Small intestine (tissue), 7 donors: Measurements from ENCODE around the gene CDK14. TPM values are rescaled to one million over a fixed set of nuclear protein-coding genes. Genes with fewer than 3 reads are reported as not detected.
"Not testable (repeated sequence)": the region's sequence is repeated elsewhere in the genome, so short reads cannot be mapped to it uniquely, and the experiment has no call there.

Source experiments
- DNase-seq, 2 donors: peaks; one replicate each; pipeline versions ENCODE4 v3.0.0 to v3.0.0-alpha.2; 2013
- FAIRE-seq: peaks from 2 replicates; lab custom pipeline; 2012; peaks lifted over from hg19 to GRCh38; lab: Jason Lieb, UNC
- H3K27ac ChIP-seq, 3 donors: one replicate each; pipeline ENCODE4 v1.5.1; 2013; ENCODE audit warnings: low read length in 2 of 3, mild to moderate bottlenecking in 2 of 3, control low read depth in 1 of 3, inconsistent platforms in 1 of 3, low read depth in 1 of 3, moderate library complexity in 1 of 3
- H3K27me3 ChIP-seq, 3 donors: one replicate each; pipeline ENCODE4 v1.6.1; 2013; ENCODE audit warnings: low read length in 3 of 3, inconsistent platforms in 1 of 3; ENCODE audit not compliant: control insufficient read depth in 3 of 3, insufficient read depth in 3 of 3
- H3K36me3 ChIP-seq, 3 donors: one replicate each; pipeline ENCODE4 v1.6.1; 2013; ENCODE audit warnings: low read length in 3 of 3, inconsistent platforms in 1 of 3, low read depth in 1 of 3, mild to moderate bottlenecking in 1 of 3, moderate library complexity in 1 of 3; ENCODE audit not compliant: control insufficient read depth in 3 of 3, insufficient read depth in 2 of 3
- H3K4me1 ChIP-seq, 3 donors: one replicate each; pipeline ENCODE4 v1.6.1; 2013; ENCODE audit warnings: low read length in 2 of 3, inconsistent platforms in 1 of 3, low read depth in 1 of 3, mild to moderate bottlenecking in 1 of 3, moderate library complexity in 1 of 3; ENCODE audit not compliant: control insufficient read depth in 3 of 3, insufficient read depth in 2 of 3
- H3K4me3 ChIP-seq, 3 donors: one replicate each; pipeline ENCODE4 v1.5.1; 2013; ENCODE audit warnings: low read length in 3 of 3, control low read depth in 1 of 3, inconsistent platforms in 1 of 3, low read depth in 1 of 3, mild to moderate bottlenecking in 1 of 3, moderate library complexity in 1 of 3
- H3K9me3 ChIP-seq, 2 donors: one replicate each; pipeline ENCODE4 v1.6.1; 2013; ENCODE audit warnings: low read depth in 1 of 2, low read length in 1 of 2; ENCODE audit not compliant: control insufficient read depth in 2 of 2, insufficient read depth in 1 of 2
- WGBS, 3 donors: extraction: QIAGEN DNeasy Blood & Tissue Kit; methylation state at CpG; one replicate each; pipeline ENCODE4 v1.1.7; 2013; 5-methylcytosine and 5-hydroxymethylcytosine counted together
- polyA plus RNA-seq, 4 donors: library from polyadenylated mRNA; stranded (reverse) in 3 of 4; unstranded in 1 of 4; fragments of 200-250 nt in 3 of 4; fragments of 120-200 nt in 1 of 4; gene quantifications; one replicate each; pipeline versions ENCODE4 v1.2.1 to v1.2.3, GENCODE V29; 2013
- donor health status: healthy with polysubstance abuse.
- donor health status: control.
- donor health status: control.
- donor health status: Bipolar disorder and iron deficiency.
- donor health status: healthy.

Gene CDK14
- polyA plus RNA-seq, 4 donors = 1.1 to 6.3 (median 2.0) TPM; not detected in 1

GRCh38 chr7:90723866-90724265 lies 127.7 kb downstream of the CDK14 start:
- peaks cover 2 to 44% (median 9%) of the 10 kb centered on the region in 3 donors for H3K4me1 ChIP-seq
- no peak overlapping the region for H3K27ac ChIP-seq
- no peak for FAIRE-seq
- DNase-seq = no peak
- H3K36me3 ChIP-seq = no peaks in the 10 kb centered on the region
- no peak overlapping the region for H3K4me3 ChIP-seq
- no peaks in the 10 kb centered on the region for H3K9me3 ChIP-seq
- H3K27me3 ChIP-seq = no peaks in the 10 kb centered on the region

GRCh38 chr7:90726120-90726519 lies 130.0 kb downstream of the CDK14 start:
- H3K27ac ChIP-seq = peak overlapping the region in 1 of 3 donors; percentile 42
- H3K27me3 ChIP-seq = no peaks in the 10 kb centered on the region
- no peaks in the 10 kb centered on the region for H3K36me3 ChIP-seq
- 31 to 50% (median 48%) methylated on average over 2 of the region's 2 CpGs for WGBS, 3 donors
- peaks cover 0 to 28% (median 9%) of the 10 kb centered on the region in 3 donors for H3K4me1 ChIP-seq
- H3K9me3 ChIP-seq = no peaks in the 10 kb centered on the region
- H3K4me3 ChIP-seq = no peak overlapping the region
- FAIRE-seq (no peak), DNase-seq (no peak)

GRCh38 chr7:90726623-90727022 lies 130.5 kb downstream of the CDK14 start:
- no peaks in the 10 kb centered on the region for H3K9me3 ChIP-seq

GRCh38 chr7:90727412-90727811 lies 131.3 kb downstream of the CDK14 start:
- H3K27ac ChIP-seq = no peak overlapping the region
- DNase-seq (no peak), FAIRE-seq (no peak)
- no peak overlapping the region for H3K4me3 ChIP-seq
- peaks cover 0 to 16% (median 3%) of the 10 kb centered on the region in 3 donors for H3K4me1 ChIP-seq
- no peaks in the 10 kb centered on the region for H3K27me3 ChIP-seq
- no peaks in the 10 kb centered on the region for H3K36me3 ChIP-seq
- H3K9me3 ChIP-seq = peaks cover 0 to 5% of the 10 kb centered on the region in 2 donors

More at GRCh38 chr7:90726623-90727022, 130.5 kb downstream of the CDK14 start:
- WGBS, 3 donors = 20 to 30% (median 25%) methylated on average over 3 of the region's 3 CpGs
- H3K36me3 ChIP-seq = no peaks in the 10 kb centered on the region
- DNase-seq (peak; percentile 34 to 44), FAIRE-seq (no peak)
- no peak overlapping the region for H3K4me3 ChIP-seq
- H3K4me1 ChIP-seq = peaks cover 0 to 23% (median 5%) of the 10 kb centered on the region in 3 donors
- H3K27me3 ChIP-seq = no peaks in the 10 kb centered on the region
- peak overlapping the region in 2 of 3 donors; percentile 42 to 72 for H3K27ac ChIP-seq

GRCh38 chr7:90728568-90728967 lies 132.4 kb downstream of the CDK14 start:
- H3K9me3 ChIP-seq = peaks cover 0 to 8% of the 10 kb centered on the region in 2 donors
- FAIRE-seq (no peak), DNase-seq (no peak)
- no peaks in the 10 kb centered on the region for H3K27me3 ChIP-seq
- WGBS, 3 donors = 85 to 87% (median 87%) methylated on average over 2 of the region's 2 CpGs
- no peak overlapping the region for H3K4me3 ChIP-seq
- no peak overlapping the region for H3K27ac ChIP-seq
- H3K4me1 ChIP-seq = peaks cover 0 to 13% (median 3%) of the 10 kb centered on the region in 3 donors
- no peaks in the 10 kb centered on the region for H3K36me3 ChIP-seq

- peaks cover 0 to 15% of the 10 kb centered on the region in 2 donors for H3K9me3 ChIP-seq
- H3K36me3 ChIP-seq = peaks cover 0 to 11% (median 0%) of the 10 kb centered on the region in 3 donors
- H3K27me3 ChIP-seq, H3K4me3 ChIP-seq, FAIRE-seq, DNase-seq, H3K27ac ChIP-seq, H3K4me1 ChIP-seq: not testable (repeated sequence)
- 89 to 95% (median 92%) methylated on average over 20 of the region's 20 CpGs for WGBS, 3 donors
Observed at GRCh38 chr7:90735611-90736280, 139.6 kb downstream of the CDK14 start.

GRCh38 chr7:90736316-90736715 lies 140.2 kb downstream of the CDK14 start:
- Histone ChIP-seq H3K4me1 (no peaks in the 10 kb centered on the region), H3K27ac (no peak overlapping the region), H3K27me3 (no peaks in the 10 kb centered on the region), H3K9me3 (peaks cover 0 to 15% of the 10 kb centered on the region in 2 donors), H3K36me3 (peaks cover 0 to 11% (median 0%) of the 10 kb centered on the region in 3 donors), H3K4me3 (no peak overlapping the region)
- 81 to 86% (median 85%) methylated on average over 2 of the region's 2 CpGs for WGBS, 3 donors
- DNase-seq = no peak
- FAIRE-seq = no peak

- H3K27me3 ChIP-seq = no peaks in the 10 kb centered on the region
- FAIRE-seq = no peak
- peaks cover 0 to 11% (median 0%) of the 10 kb centered on the region in 3 donors for H3K36me3 ChIP-seq
- H3K4me1 ChIP-seq = no peaks in the 10 kb centered on the region
- no peak overlapping the region for H3K4me3 ChIP-seq
- 42 to 60% (median 43%) methylated on average over 4 of the region's 4 CpGs for WGBS, 3 donors
- H3K27ac ChIP-seq = peak overlapping the region in 1 of 3 donors; percentile 66
- peak in 1 of 2 donors; percentile 39 for DNase-seq
- H3K9me3 ChIP-seq = peaks cover 0 to 10% of the 10 kb centered on the region in 2 donors
Observed at GRCh38 chr7:90736968-90737939, 141.1 kb downstream of the CDK14 start.
